ENCODE data around the gene MEGF11. TPM values are rescaled to one million over a fixed set of nuclear protein-coding genes. Genes with fewer than 3 reads are reported as not detected.
A peak's percentile ranks its signal among the peaks of the same experiment; 100 is the strongest.

Gene MEGF11
- total RNA-seq, 5 donors from 2014 or later (not counting 1 experiment from before 2014, with no cell fraction given): 0.20 TPM; not detected in 4

- Mint-ChIP-seq H3K36me3 (no peaks in the 10 kb centered on the region), H3K4me1 (peaks cover 16 to 33% (median 17%) of the 10 kb centered on the region in 3 donors), H3K27me3 (peaks cover 0 to 15% of the 10 kb centered on the region in 2 donors), H3K9me3 (no peaks in the 10 kb centered on the region), H3K4me3 (no peak overlapping the region), H3K27ac (no peak overlapping the region)
- DNase-seq (no peak), ATAC-seq (replicated peaks in 1 of 4) (no peak)
- CTCF ChIA-PET: interaction anchor here in 1 of 2 donors (0.8 kb wide), 1 partner anchor 377 kb away, joined by 3 read pairs; no protein-coding TSS in a partner anchor
- WGBS (ENCODE audit: insufficient coverage): no CpG with 5 or more reads among the region's 4 CpGs
- H3K27ac ChIP-seq (ENCODE audit: low read length): no peak overlapping the region
- no peaks in the 10 kb centered on the region for H3K36me3 ChIP-seq (ENCODE audit: control insufficient read depth in 2 of 2, extremely low read depth in 1 of 2, insufficient read depth in 1 of 2, low read length in 1 of 2)
- peaks cover 0 to 13% of the 10 kb centered on the region in 2 experiments for H3K27me3 ChIP-seq (replicated peaks in 1 of 2; ENCODE audit: control insufficient read depth in 2 of 2, extremely low read depth in 1 of 2, insufficient read depth in 2 of 2, low read length in 1 of 2)
- POLR2A ChIA-PET: no interaction called here
- H3K4me3 ChIP-seq (ENCODE audit: control insufficient read depth in 1 of 2, extremely low read depth in 1 of 2, low read length in 1 of 2): no peak overlapping the region
- peaks cover 0 to 28% of the 10 kb centered on the region in 2 experiments for H3K4me1 ChIP-seq (ENCODE audit: control insufficient read depth in 1 of 2, extremely low read depth in 1 of 2, insufficient read depth in 2 of 2, low read length in 2 of 2)
- H3K9me3 ChIP-seq: no peaks in the 10 kb centered on the region
Measured at GRCh38 chr15:66117841-66118240, 135.7 kb downstream of the MEGF11 start.

DNA sequence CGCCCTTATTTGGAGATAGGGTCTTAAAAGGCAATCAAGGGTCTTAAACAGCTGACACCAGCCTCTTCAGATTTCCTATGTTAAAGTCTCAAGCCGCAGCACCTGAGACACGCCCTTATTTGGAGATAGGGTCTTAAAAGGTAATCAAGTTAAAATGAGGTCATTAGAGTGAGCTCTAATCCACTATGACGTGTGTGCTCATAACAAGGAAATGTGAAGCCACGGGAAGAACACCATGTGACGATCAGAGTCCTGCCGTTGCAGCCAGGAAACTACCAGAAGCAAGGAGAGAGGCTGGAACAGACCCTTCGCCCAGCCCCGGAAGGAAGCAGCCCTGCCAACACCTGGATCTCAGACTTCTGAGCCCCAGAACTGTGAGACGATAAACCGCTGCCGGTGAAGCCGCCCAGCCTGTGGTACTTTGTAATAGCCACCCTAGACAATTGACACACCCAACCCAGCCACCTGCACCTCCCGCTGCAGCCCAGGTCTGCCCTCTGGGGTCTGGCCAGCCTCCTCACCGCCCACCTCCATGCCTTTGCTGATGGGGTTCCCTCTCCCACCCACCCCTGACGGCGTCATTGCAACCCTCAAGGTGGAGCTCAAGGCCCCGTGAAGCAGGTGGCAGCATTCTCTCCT, 137.9 kb downstream of the MEGF11 start:
- ChIA-PET POLR2A (no interaction called here), CTCF (no interaction called here)
- Histone ChIP-seq H3K4me3 (ENCODE audit: control insufficient read depth in 1 of 2, extremely low read depth in 1 of 2, low read length in 1 of 2) (no peak overlapping the region), H3K27me3 (replicated peaks in 1 of 2; ENCODE audit: control insufficient read depth in 2 of 2, extremely low read depth in 1 of 2, insufficient read depth in 2 of 2, low read length in 1 of 2) (peaks cover 0 to 14% of the 10 kb centered on the region in 2 experiments), H3K9me3 (no peaks in the 10 kb centered on the region), H3K36me3 (ENCODE audit: control insufficient read depth in 2 of 2, extremely low read depth in 1 of 2, insufficient read depth in 1 of 2, low read length in 1 of 2) (no peaks in the 10 kb centered on the region), H3K4me1 (ENCODE audit: control insufficient read depth in 1 of 2, extremely low read depth in 1 of 2, insufficient read depth in 2 of 2, low read length in 2 of 2) (peaks cover 0 to 28% of the 10 kb centered on the region in 2 experiments), H3K27ac (ENCODE audit: low read length) (peak overlapping the region; percentile 38)
- H3K27ac Mint-ChIP-seq: peak overlapping the region; percentile 53 to 73
- peaks cover 16 to 33% (median 17%) of the 10 kb centered on the region in 3 donors for H3K4me1 Mint-ChIP-seq
- no peaks in the 10 kb centered on the region for H3K9me3 Mint-ChIP-seq
- DNase-seq: peak in 34 of 35 experiments; percentile 16 to 80 (median 44)
- peaks cover 0 to 9% of the 10 kb centered on the region in 2 donors for H3K27me3 Mint-ChIP-seq
- ATAC-seq (replicated peaks in 1 of 4): peak; percentile 40 to 94 (median 80)
- peak overlapping the region in 2 of 3 donors; percentile 4 to 64 for H3K4me3 Mint-ChIP-seq
- no peaks in the 10 kb centered on the region for H3K36me3 Mint-ChIP-seq
- 43% methylated on average over 13 of the region's 18 CpGs for WGBS (ENCODE audit: insufficient coverage)

GRCh38 chr15:66114863-66115425, 138.6 kb downstream of the MEGF11 start:
- H3K36me3 ChIP-seq (ENCODE audit: control insufficient read depth in 2 of 2, extremely low read depth in 1 of 2, insufficient read depth in 1 of 2, low read length in 1 of 2): no peaks in the 10 kb centered on the region
- CTCF ChIA-PET: no interaction called here
- H3K27me3 ChIP-seq (replicated peaks in 1 of 2; ENCODE audit: control insufficient read depth in 2 of 2, extremely low read depth in 1 of 2, insufficient read depth in 2 of 2, low read length in 1 of 2): peaks cover 0 to 18% of the 10 kb centered on the region in 2 experiments
- H3K36me3 Mint-ChIP-seq: no peaks in the 10 kb centered on the region
- no peaks in the 10 kb centered on the region for H3K9me3 Mint-ChIP-seq
- peaks cover 16 to 33% (median 17%) of the 10 kb centered on the region in 3 donors for H3K4me1 Mint-ChIP-seq
- WGBS (ENCODE audit: insufficient coverage): 86% methylated on average over 6 of the region's 8 CpGs
- DNase-seq (peak in 1 of 35 experiments; percentile 9), ATAC-seq (replicated peaks in 1 of 4) (peak in 1 of 4 experiments; percentile 1)
- POLR2A ChIA-PET: no interaction called here
- H3K27ac ChIP-seq (ENCODE audit: low read length): peak overlapping the region; percentile 38
- H3K27me3 Mint-ChIP-seq: peaks cover 0 to 9% of the 10 kb centered on the region in 2 donors
- H3K27ac Mint-ChIP-seq: peak overlapping the region; percentile 53 to 68
- H3K4me1 ChIP-seq (ENCODE audit: control insufficient read depth in 1 of 2, extremely low read depth in 1 of 2, insufficient read depth in 2 of 2, low read length in 2 of 2): peaks cover 0 to 28% of the 10 kb centered on the region in 2 experiments
- no peak overlapping the region for H3K4me3 ChIP-seq (ENCODE audit: control insufficient read depth in 1 of 2, extremely low read depth in 1 of 2, low read length in 1 of 2)
- peak overlapping the region in 1 of 3 donors; percentile 64 for H3K4me3 Mint-ChIP-seq
- no peaks in the 10 kb centered on the region for H3K9me3 ChIP-seq

GRCh38 chr15:66112388-66112787, 141.2 kb downstream of the MEGF11 start:
- Histone ChIP-seq H3K27me3 (replicated peaks in 1 of 2; ENCODE audit: control insufficient read depth in 2 of 2, extremely low read depth in 1 of 2, insufficient read depth in 2 of 2, low read length in 1 of 2) (peaks cover 0 to 35% of the 10 kb centered on the region in 2 experiments), H3K9me3 (no peaks in the 10 kb centered on the region), H3K36me3 (ENCODE audit: control insufficient read depth in 2 of 2, extremely low read depth in 1 of 2, insufficient read depth in 1 of 2, low read length in 1 of 2) (no peaks in the 10 kb centered on the region), H3K27ac (ENCODE audit: low read length) (no peak overlapping the region), H3K4me1 (ENCODE audit: control insufficient read depth in 1 of 2, extremely low read depth in 1 of 2, insufficient read depth in 2 of 2, low read length in 2 of 2) (peaks cover 0 to 26% of the 10 kb centered on the region in 2 experiments), H3K4me3 (ENCODE audit: control insufficient read depth in 1 of 2, extremely low read depth in 1 of 2, low read length in 1 of 2) (no peak overlapping the region)
- Mint-ChIP-seq H3K36me3 (no peaks in the 10 kb centered on the region), H3K27me3 (peaks cover 4 to 23% of the 10 kb centered on the region in 2 donors), H3K27ac (no peak overlapping the region), H3K4me1 (peaks cover 16 to 29% (median 17%) of the 10 kb centered on the region in 3 donors), H3K9me3 (no peaks in the 10 kb centered on the region), H3K4me3 (no peak overlapping the region)
- ChIA-PET POLR2A (interaction anchor here (0.7 kb wide), 2 partner anchors 8 to 56 kb away, joined by 3 to 5 read pairs; no protein-coding TSS in a partner anchor), CTCF (no interaction called here)
- ATAC-seq (replicated peaks in 1 of 4) (no peak), DNase-seq (no peak)
- 63% methylated on average over 1 of the region's 1 CpG for WGBS (ENCODE audit: insufficient coverage)

DNA sequence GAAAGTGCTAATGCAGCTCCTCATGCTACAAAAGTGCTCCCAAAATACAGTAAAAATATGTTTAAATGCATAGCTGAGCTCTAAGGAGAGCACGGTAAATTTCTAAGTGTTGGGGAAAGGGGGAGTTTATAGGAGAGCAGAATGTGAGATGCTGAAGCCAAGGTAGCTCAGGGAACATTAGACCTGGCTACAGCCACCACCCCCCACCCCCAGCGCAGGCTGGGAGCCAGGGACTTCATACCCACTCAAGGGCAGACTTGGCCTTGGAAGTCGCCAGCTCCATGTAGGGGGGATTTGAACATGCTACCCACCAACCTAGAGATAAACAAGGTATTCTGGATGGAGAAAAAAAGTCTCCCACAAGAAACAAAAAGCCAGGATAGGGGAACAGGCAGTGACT, 142.2 kb downstream of the MEGF11 start:
- ChIA-PET POLR2A (no interaction called here), CTCF (no interaction called here)
- no peaks in the 10 kb centered on the region for H3K36me3 ChIP-seq (ENCODE audit: control insufficient read depth in 2 of 2, extremely low read depth in 1 of 2, insufficient read depth in 1 of 2, low read length in 1 of 2)
- no peaks in the 10 kb centered on the region for H3K36me3 Mint-ChIP-seq
- DNase-seq (no peak), ATAC-seq (replicated peaks in 1 of 4) (no peak)
- peaks cover 14 to 21% (median 16%) of the 10 kb centered on the region in 3 donors for H3K4me1 Mint-ChIP-seq
- H3K4me3 ChIP-seq (ENCODE audit: control insufficient read depth in 1 of 2, extremely low read depth in 1 of 2, low read length in 1 of 2): no peak overlapping the region
- H3K27me3 ChIP-seq (replicated peaks in 1 of 2; ENCODE audit: control insufficient read depth in 2 of 2, extremely low read depth in 1 of 2, insufficient read depth in 2 of 2, low read length in 1 of 2): peaks cover 0 to 41% of the 10 kb centered on the region in 2 experiments
- no CpG with 5 or more reads among the region's 3 CpGs for WGBS (ENCODE audit: insufficient coverage)
- peaks cover 4 to 31% of the 10 kb centered on the region in 2 donors for H3K27me3 Mint-ChIP-seq
- H3K27ac Mint-ChIP-seq: no peak overlapping the region
- no peak overlapping the region for H3K4me3 Mint-ChIP-seq
- H3K27ac ChIP-seq (ENCODE audit: low read length): no peak overlapping the region
- peaks cover 0 to 16% of the 10 kb centered on the region in 2 experiments for H3K4me1 ChIP-seq (ENCODE audit: control insufficient read depth in 1 of 2, extremely low read depth in 1 of 2, insufficient read depth in 2 of 2, low read length in 2 of 2)
- no peaks in the 10 kb centered on the region for H3K9me3 Mint-ChIP-seq
- no peaks in the 10 kb centered on the region for H3K9me3 ChIP-seq

DNA sequence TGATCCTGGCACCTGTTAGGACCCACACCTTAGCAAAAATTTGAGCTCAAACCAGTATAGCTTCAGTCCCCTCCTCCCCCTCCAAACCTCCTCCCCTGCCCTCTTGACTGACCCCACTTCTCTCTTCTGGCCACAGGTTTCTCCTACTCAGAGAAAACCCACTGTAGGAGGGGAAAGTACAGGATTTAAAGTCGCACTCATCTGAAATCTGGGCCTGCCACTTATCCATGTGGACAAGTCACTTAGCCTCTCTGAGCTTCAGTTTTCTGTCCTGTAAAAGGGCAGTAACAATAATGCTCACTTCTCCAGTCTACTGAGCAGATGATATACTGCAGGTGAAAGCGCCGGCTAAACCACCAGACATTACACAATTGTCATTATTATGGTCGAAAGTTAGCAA, 142.7 kb downstream of the MEGF11 start:
- no CpG with 5 or more reads among the region's 4 CpGs for WGBS (ENCODE audit: insufficient coverage)
- POLR2A ChIA-PET: no interaction called here
- Mint-ChIP-seq H3K36me3 (no peaks in the 10 kb centered on the region), H3K27ac (no peak overlapping the region), H3K9me3 (no peaks in the 10 kb centered on the region), H3K27me3 (peaks cover 4 to 32% of the 10 kb centered on the region in 2 donors), H3K4me3 (no peak overlapping the region), H3K4me1 (peaks cover 9 to 16% (median 12%) of the 10 kb centered on the region in 3 donors)
- CTCF ChIA-PET: no interaction called here
- Histone ChIP-seq H3K27me3 (replicated peaks in 1 of 2; ENCODE audit: control insufficient read depth in 2 of 2, extremely low read depth in 1 of 2, insufficient read depth in 2 of 2, low read length in 1 of 2) (peaks cover 0 to 43% of the 10 kb centered on the region in 2 experiments), H3K4me1 (ENCODE audit: control insufficient read depth in 1 of 2, extremely low read depth in 1 of 2, insufficient read depth in 2 of 2, low read length in 2 of 2) (peaks cover 0 to 11% of the 10 kb centered on the region in 2 experiments), H3K27ac (ENCODE audit: low read length) (no peak overlapping the region), H3K36me3 (ENCODE audit: control insufficient read depth in 2 of 2, extremely low read depth in 1 of 2, insufficient read depth in 1 of 2, low read length in 1 of 2) (no peaks in the 10 kb centered on the region), H3K4me3 (ENCODE audit: control insufficient read depth in 1 of 2, extremely low read depth in 1 of 2, low read length in 1 of 2) (no peak overlapping the region), H3K9me3 (no peaks in the 10 kb centered on the region)
- ATAC-seq (replicated peaks in 1 of 4): no peak
- DNase-seq: no peak

Measured in T-cell (primary cell).